ENCODE data around the gene DAB1.

The DAB1 gene

DNA sequence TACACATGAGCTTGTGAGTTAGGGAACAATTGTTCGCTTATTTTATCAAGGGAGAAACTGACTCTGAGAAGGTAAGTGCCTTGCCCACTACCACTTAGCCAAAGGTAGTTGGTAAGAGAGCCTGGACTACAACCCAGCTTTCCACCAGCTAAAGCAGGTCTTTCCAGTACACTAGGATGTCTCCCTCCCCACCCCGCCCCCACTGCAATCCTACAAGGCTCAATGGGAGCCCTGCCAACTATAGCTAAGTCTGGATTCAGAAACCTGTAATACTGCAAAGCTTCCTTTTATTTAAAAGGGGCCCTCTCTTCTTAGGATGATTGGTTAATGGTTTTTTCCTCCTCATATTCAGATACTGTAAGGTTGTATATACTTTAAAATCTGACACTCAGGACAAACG, 356.0 kb downstream of the DAB1 start:
- no peak for DNase-seq (ENCODE audit: low read depth)

DNA sequence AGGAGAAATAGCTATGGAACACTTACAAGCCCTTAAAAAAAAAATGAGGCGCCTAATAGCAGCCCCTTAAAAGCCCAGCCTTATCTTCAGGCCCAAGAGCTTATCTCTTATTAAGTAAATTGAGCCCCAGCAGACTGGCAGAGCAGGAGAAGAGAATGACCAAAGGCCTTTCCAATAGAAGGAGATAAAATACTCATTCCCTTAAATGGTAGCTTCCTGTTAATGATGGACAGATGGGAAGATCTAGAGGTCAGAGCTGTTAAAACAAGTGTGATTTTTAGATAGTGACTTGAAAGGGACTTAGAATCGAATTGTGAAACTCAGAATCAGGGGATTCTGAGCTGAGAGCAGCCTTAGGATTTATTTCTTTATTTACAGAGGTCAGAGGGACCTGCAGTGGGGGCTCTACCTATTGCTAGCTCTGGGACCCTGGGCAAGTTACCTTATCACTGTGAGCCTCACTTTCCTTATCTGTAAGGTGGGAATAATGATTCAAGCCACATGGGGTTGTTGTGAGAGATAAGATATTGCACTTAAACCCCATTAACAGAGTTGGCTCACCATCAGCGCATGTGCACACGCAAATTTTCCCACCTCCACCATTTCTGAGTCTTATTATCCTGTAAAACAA, 356.8 kb downstream of the DAB1 start:
- no peak for DNase-seq (ENCODE audit: low read depth)

DNA sequence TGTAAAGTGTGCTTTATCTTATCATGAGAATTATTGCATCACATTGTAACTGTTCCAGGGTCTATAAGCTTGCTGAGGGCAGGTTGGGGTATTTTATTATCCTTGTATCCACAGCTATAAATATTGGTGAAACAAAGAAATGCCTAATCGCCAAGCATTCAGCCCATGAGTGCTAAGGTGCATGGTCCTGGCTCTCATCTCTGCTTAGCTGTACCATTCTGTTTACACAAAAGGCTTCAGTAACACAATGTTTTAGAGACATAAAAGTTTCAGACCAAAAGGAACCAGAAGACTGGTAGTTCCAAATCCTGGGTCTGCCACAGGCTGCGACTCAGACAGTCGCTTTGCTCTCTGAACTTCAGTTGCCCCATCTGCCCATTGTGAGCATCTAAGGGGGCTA, 358.4 kb downstream of the DAB1 start:
- no peak for DNase-seq (ENCODE audit: low read depth)

GRCh38 chr1:57064379-57065140, 359.3 kb downstream of the DAB1 start:
- no peak for DNase-seq (ENCODE audit: low read depth)

- DNase-seq (ENCODE audit: low read depth), result no peak
Observed at GRCh38 chr1:57063406-57064125, 360.3 kb downstream of the DAB1 start.

- no peak for DNase-seq (ENCODE audit: low read depth)
Observed at GRCh38 chr1:57061369-57061768, 362.5 kb downstream of the DAB1 start.

DNA sequence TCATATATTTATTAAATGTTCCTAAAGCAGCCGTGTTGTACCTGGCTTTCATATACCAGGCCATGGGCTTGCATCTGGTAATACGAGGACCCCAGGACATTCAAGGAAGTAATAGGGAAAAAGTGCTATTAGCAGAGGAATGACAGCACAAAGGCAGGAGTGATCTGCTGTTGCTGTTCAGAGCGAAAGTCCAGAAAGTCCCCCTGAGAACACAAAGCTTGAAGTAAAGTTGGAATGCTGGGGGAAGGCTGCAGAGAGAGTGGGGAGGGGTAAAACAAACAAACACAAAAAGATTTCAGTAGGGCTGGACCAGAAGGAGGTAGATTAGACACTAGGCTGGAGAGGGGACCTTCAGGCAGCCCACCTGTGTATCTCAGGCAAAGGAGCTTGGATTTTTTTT, 363.4 kb downstream of the DAB1 start:
- DNase-seq (ENCODE audit: low read depth), result no peak

DNA sequence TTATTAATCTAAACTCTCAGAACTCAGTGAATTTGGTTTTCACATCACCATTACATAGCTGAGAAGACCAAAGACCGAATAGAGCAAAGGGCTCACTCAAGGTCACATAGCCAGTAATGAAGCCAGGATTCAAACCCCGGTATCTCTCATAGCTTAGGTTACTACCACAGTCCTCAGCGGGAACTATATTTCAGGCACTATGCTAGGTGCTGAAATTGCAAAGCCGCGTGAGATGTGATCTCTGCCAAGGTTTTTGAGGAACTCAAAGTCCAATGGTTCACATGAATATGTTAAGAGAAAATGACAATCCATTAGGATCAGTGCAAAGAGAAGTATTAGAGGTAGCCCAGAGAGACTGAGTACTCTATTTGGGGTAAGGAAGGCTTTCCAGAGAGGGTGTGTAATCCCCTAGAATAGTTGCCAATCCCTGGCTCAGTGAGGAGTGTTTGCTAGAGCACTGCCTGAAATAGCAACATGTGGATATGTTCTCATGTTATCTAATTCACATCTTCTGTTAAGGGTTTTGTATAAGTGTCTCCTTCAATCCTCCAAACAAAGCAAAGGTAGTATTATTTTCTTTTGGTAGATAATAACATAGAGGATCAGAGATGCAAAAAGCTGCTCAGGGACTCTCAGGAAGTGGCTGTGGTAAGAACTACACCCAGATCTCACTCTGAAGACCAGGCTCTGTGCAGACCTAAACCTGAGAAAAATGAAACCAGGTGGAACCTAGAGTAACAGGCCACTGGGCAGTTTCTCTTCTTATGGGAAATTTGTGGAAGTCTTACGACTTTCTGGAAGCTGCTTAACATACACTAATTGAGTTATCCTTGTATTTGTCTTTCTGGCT, 365.0 kb downstream of the DAB1 start:
- DNase-seq (ENCODE audit: low read depth), result no peak

DNA sequence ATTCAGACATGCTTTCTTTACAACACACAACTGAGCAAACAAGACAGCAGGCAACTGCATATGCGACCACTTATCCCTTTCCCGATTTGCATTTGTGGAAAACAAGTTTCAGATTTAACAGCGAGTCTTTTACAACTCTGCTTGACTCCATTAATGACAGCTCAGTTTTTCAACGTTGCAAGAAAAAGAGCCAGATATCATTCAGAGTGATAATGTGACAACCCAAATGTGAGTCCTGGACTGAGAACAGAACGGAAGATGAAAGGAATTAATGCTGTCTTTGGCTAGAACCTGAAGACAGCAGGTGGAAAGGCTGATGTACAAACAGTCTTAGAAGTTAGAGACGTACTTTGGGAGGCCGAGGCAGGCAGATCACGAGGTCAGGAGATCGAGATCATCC, 375.0 kb downstream of the DAB1 start:
- no peak for DNase-seq (ENCODE audit: low read depth)

DNA sequence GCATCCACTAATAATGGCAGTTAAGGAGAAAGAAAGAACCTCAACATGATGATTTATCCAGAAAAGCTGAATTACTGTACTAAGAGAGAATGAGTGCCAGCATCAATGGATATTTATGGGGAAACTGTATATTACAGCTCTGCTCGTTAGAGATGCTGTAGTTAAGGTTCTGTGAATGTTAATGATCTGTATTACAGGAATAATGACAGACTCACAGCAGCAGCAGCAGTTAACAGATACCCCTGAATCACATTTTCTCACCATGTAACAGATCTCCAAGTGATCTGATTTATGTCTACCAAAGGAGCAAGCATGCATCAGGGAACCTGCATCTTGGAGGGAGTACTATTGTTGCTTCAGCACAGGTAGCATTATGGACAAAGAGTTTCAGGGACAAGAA, 377.4 kb downstream of the DAB1 start:
- no peak for DNase-seq (ENCODE audit: low read depth)

DNA sequence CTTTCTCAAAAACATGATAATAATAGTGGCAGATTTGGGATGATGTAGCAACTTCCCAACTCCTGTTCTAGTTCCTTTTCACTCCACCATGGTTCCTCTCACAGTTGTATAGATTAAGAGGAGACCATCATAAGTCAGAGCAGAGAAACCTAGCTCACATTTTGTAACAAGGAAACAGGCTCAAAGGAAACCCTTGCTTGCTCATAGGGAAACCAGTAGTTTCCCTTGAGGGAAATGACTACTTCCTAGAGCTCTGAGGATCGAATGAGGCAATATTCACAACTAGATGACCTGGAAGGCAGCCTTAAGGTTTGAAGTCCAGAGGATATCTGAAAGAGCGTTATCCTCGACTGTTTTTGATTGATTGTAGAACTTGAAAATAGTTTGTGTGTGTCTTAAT, 382.0 kb downstream of the DAB1 start:
- no peak for DNase-seq (ENCODE audit: low read depth)

GRCh38 chr1:57040811-57041210, 383.0 kb downstream of the DAB1 start:
- no peak for DNase-seq (ENCODE audit: low read depth)

- DNase-seq (ENCODE audit: low read depth), result no peak
Observed at GRCh38 chr1:57036641-57037579, 386.9 kb downstream of the DAB1 start.

DNA sequence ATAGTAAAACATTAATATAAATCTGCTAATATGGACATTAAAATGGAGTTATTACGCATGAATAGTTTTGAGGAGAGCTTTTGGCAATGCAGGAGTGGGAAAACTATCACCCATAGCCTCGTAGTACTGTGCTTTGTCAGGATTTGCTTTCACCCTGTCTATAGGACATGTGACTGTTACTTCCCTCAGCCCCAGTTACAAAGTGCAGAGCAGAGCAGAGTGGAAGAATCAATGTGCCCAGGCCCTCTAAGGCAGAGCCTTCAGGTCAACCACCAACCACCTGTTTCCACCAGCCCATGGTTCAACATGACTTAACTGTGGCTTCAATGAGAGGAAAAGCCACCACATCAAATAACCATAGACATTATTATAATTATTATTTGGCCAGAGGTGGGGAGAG, 389.1 kb downstream of the DAB1 start:
- DNase-seq (ENCODE audit: low read depth), result no peak

- DNase-seq (ENCODE audit: low read depth), result no peak
Observed at GRCh38 chr1:57033222-57034001, 390.4 kb downstream of the DAB1 start.

DNA sequence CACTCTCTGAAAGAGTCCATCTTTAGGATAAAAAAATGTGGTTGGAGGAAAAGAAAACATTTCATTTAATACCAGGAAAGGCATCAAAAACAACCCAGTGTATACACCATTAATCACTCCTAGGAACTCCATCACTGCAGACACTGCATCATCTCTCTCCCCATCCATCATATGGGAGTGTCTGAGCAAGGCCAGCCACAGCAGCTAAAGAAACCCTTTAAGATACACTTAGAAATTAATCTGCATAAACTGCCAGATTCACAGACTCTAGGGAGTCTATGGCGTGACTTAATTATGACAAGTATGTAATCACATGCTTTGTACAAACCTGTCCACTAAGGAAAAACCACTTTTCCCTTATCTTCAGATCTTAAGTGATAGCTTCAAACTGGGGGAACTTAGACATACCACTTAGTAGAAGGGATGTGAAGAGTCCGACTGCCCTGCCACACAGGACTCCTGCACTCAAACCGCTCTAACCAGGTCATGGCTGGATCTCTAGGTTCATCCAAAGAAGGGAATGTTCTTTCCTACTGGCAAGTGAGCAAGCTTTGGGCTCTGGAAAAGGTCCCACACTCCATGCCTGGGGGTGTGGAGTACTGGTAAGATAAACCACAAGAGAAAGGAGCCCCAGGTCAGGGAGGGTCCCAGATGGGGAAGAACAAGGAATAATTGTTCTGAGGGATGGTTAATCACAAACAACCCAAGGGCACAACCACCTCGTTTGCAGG, 397.1 kb downstream of the DAB1 start:
- DNase-seq (ENCODE audit: low read depth), result no peak

GRCh38 chr1:57024855-57025254, 399.0 kb downstream of the DAB1 start:
- no peak for DNase-seq (ENCODE audit: low read depth)

DNA sequence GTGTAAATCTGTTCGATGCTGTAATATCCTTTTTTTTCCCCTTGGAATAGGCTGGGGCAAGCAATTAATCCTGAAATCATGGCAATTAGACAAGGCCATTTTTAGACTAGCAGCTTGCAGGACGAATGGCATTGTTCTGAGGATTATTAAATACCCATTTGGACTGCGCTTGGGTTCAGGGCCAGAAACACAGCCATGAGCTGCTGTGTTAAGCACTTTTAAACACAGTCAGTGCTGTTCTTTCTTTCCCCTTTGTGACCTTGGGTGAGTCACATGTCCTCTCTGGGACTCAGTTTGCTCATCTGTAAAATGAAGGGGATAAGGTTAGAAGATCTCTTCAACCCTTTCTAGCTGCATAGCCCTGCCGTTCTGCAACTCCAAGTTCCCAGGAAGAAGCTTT, 399.4 kb downstream of the DAB1 start:
- no peak for DNase-seq (ENCODE audit: low read depth)

- DNase-seq (ENCODE audit: low read depth), result no peak
Observed at GRCh38 chr1:57020216-57020615, 403.6 kb downstream of the DAB1 start.
